T-helper 1 cell treated with Interleukin-12 subunit alpha and Interleukin-12 subunit beta and Interleukin-4 antibody, amounts not matched to agents 30 μg/mL and 1 μg/mL, for 36 hours (primary cell): ENCODE results near the gene NDUFB1.

Experiments
- H3K27ac Mint-ChIP-seq: one replicate; pipeline ENCODE4 v1.8.0; 2021; ENCODE audit warnings: mild to moderate bottlenecking, mixed read lengths
- H3K27me3 Mint-ChIP-seq: one replicate; pipeline ENCODE4 v1.8.0; 2021; ENCODE audit warnings: low read depth, mixed read lengths
- H3K36me3 Mint-ChIP-seq: one replicate; pipeline ENCODE4 v1.8.0; 2021; ENCODE audit warnings: low read depth, mixed read lengths
- H3K4me1 Mint-ChIP-seq: one replicate; pipeline ENCODE4 v1.8.0; 2021; ENCODE audit warnings: low read depth, mixed read lengths
- H3K4me3 Mint-ChIP-seq: one replicate; pipeline ENCODE4 v1.8.0; 2021; ENCODE audit warnings: mild to moderate bottlenecking, moderate library complexity, mixed read lengths
- H3K9me3 Mint-ChIP-seq: one replicate; pipeline ENCODE4 v1.8.0; 2021; ENCODE audit warnings: mixed read lengths

Gene NDUFB1

DNA sequence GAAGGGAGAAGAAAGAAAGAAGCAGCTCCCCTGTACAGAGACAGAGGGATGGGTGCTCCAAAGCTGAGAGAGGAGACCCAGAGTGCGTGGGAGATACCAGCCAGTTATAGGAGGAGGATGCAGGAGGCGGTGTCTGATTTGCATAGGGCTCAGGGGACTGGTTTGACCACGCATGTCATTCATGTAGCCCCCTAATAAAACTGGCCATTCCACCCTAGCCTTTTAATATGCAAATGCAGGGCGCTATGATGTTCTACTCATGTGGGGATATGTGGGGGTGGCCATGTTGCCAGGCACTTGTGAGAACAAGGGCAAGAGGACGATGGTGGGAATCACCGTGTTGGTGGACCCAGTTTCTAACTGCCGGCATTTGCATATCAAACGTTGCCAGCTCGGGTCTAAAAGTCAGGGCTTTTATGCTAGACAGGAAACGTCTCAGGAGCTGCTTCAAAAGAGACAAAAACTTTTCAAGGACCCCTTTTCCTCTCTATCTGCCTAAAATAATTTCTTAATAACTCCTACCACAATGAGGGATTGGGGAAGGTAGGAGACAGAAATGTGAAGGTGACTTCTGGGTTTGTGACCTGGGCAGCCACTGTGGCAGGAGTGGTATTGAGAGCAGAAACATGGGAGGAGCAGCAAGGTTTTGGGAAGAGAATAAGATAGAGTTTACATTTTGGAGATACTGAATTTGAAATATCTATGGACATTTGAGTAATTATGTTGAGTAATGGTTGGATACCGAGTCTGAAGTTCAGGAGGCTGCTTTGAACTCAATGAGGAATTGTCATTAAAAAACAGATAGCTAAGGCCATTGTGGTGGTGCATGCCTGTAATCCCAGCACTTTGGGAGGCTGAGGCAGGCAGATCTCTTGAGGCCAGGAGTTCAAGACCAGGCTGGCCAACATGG is 12.9 kb downstream of the NDUFB1 start:
- Mint-ChIP-seq H3K36me3 (no peaks in the 10 kb centered on the region), H3K27ac (no peak overlapping the region), H3K4me3 (no peak overlapping the region), H3K4me1 (peaks cover 13% of the 10 kb centered on the region), H3K27me3 (no peaks in the 10 kb centered on the region), H3K9me3 (no peaks in the 10 kb centered on the region)

DNA sequence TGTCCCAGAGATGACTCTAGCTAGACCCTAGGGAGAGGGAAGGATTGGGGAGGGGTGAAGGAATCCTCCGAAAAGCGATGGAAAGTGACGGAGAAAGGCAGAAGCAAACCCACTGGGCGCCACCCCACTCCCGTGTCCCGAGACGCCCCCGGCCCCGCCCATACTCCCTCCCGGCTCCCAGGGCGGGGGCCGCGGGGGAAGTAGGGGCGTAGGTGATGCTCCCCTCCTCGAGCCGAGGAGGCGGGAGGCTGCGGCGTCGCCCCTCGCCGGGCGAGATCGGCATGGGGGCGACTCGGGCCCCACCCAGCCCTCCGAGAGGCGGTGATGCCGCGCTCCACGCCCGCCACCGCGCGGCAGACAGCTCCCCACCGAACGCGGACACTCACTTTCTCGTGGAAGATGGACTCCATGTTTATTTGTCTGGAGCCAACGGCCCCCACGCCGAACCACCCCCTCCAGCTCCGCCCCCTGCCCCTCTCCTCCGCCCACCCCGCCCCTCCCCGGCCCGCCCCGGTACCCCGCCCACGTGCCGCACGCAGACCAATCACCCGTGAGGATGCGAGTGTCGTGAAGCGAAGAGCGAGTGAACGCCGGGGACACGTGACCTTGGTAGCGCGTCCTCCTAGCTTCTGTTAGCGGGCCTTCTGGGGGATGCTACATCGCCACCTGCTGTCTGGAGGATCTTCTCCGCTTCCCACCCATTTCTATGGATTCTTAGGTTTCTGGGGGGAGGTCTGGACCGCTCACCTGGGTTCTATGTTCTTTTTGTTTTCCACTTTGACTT is 15.2 kb downstream of the NDUFB1 start, which contains the start of gene ATXN3:
Gene ATXN3, minus strand, starts transcription at position 440 of the 784 bp plus-strand sequence. Its CDS starts 30 bp downstream, at position 410.
- peaks cover 2% of the 10 kb centered on the region for H3K36me3 Mint-ChIP-seq
- peak within 1 kb of the TSS; percentile 94 for H3K4me3 Mint-ChIP-seq
- no peaks in the 10 kb centered on the region for H3K27me3 Mint-ChIP-seq
- no peaks in the 10 kb centered on the region for H3K9me3 Mint-ChIP-seq
- peaks cover 20% of the 10 kb centered on the region for H3K4me1 Mint-ChIP-seq
- H3K27ac Mint-ChIP-seq: peak within 1 kb of the TSS; percentile 88

GRCh38 chr14:92105893-92106142 is 15.7 kb downstream of the NDUFB1 start:
- Mint-ChIP-seq H3K9me3 (no peaks in the 10 kb centered on the region), H3K4me3 (peak overlapping the region; percentile 94), H3K36me3 (peaks cover 2% of the 10 kb centered on the region), H3K27me3 (no peaks in the 10 kb centered on the region), H3K27ac (peak overlapping the region; percentile 88), H3K4me1 (peaks cover 20% of the 10 kb centered on the region)

DNA sequence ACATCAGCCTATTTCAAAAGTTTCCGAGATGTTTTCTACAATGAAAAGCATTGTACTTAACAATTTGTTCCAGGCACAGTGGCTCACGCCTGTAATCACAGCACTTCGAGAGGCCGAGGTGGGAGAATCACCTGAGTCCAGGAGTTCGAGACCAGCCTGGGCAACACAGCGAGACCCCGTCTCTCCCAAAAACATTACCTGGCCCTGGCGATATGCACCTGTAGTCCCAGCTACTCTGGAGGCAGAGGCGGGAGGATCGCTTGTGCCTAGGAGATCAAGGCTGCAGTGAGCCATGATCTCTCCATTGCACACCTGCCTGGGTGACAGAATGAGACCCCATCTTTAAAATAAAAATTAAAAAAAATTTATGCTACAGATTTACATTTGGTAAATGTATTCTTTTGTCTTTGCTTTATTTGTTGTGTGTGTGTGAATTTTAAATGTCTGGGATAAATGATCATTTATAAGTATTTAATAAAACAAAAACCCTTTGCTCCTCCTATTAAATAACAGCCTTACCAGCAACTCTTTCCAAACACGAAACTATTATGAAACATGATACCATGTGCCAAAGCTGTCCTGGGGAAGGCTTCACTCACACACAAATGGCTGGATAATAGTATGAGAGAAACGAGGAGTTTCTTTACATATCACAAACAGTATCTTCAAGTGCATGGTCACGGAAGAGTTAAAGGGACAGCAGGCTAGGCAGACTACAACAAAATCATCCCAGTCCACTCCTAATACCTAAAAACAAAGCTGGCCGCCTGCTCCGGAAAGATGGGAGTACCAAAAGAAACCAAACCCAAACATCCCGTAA is 16.2 kb downstream of the NDUFB1 start:
- peak overlapping the region; percentile 88 for H3K27ac Mint-ChIP-seq
- H3K36me3 Mint-ChIP-seq: peaks cover 2% of the 10 kb centered on the region
- no peaks in the 10 kb centered on the region for H3K9me3 Mint-ChIP-seq
- H3K4me3 Mint-ChIP-seq: peak overlapping the region; percentile 94
- peaks cover 22% of the 10 kb centered on the region for H3K4me1 Mint-ChIP-seq
- H3K27me3 Mint-ChIP-seq: no peaks in the 10 kb centered on the region

DNA sequence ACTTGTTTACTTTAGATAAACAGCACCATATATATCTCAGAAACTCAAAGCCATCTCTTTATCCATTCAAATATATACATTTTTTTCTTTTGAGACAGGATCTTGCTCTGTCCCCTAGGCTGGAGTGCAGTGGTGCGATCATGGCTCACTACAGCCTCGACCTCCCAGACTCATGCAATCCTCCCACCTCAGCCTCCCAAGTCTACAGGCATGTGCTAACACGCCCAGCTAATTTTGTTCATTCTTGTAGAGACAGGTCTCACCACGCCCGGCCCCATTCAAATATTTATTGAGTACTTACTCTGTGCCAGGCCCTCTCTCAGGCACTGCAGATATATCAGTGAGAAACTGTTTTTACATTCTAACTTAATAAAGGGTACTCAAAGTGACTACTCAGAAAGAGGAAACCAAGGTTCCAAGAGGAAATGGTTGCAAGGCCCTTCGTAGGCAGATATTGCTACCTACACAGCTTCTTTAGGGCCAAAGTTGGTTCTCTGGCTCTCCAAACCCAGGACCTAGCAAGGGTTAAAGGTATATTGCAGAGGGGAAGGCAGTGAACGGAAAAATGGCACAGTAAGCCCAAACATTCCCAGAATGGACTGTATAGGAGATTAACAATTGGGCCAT is 18.0 kb downstream of the NDUFB1 start:
- no peaks in the 10 kb centered on the region for H3K27me3 Mint-ChIP-seq
- H3K4me1 Mint-ChIP-seq: peaks cover 28% of the 10 kb centered on the region
- H3K27ac Mint-ChIP-seq: no peak overlapping the region
- H3K4me3 Mint-ChIP-seq: no peak overlapping the region
- no peaks in the 10 kb centered on the region for H3K9me3 Mint-ChIP-seq
- H3K36me3 Mint-ChIP-seq: peaks cover 2% of the 10 kb centered on the region

DNA sequence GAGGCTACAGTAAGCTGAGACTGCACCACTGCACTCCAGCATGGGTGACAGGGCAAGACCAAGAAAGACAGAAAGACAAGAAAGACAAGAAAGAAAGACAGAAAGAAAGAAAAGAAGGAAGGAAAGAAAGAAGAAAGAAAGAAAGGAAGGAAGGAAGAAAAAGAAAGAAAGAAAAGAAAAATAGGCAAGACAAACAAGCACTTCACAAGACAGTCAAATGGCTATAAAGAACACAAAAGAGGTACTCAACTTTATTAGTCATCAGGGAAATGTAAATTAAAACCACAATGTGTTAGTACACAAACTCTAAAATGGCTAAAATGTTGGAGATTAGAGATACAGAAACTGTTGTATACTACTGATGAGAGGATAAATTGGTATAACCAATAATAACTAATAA is 21.7 kb downstream of the NDUFB1 start:
- Mint-ChIP-seq H3K27ac (no peak overlapping the region), H3K4me3 (no peak overlapping the region), H3K4me1 (peaks cover 17% of the 10 kb centered on the region), H3K9me3 (no peaks in the 10 kb centered on the region), H3K27me3 (no peaks in the 10 kb centered on the region), H3K36me3 (peaks cover 4% of the 10 kb centered on the region)

GRCh38 chr14:92093320-92093719 is 28.2 kb downstream of the NDUFB1 start:
- Mint-ChIP-seq H3K4me3 (no peak overlapping the region), H3K27me3 (no peaks in the 10 kb centered on the region), H3K9me3 (no peaks in the 10 kb centered on the region), H3K36me3 (peaks cover 10% of the 10 kb centered on the region), H3K4me1 (no peaks in the 10 kb centered on the region), H3K27ac (no peak overlapping the region)

DNA sequence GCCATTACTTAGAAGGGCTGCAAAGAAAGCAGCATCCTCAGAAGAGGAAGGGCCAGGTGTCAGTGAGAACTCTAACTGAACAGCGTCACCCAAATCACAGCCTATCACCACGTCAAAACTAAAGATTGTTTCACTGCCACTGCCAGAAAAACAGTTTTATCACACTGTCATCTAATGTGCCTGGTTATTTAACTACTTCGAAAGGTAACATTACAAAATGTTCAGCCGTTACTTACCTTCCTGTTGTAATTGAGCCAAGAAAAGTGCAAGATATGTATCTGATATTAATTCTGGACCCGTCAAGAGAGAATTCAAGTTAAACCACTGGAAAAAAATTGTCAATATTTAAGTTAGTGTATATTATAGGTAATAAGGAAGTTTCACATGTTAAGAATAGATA is 33.0 kb downstream of the NDUFB1 start:
- no peak overlapping the region for H3K4me3 Mint-ChIP-seq
- H3K27me3 Mint-ChIP-seq: no peaks in the 10 kb centered on the region
- no peaks in the 10 kb centered on the region for H3K4me1 Mint-ChIP-seq
- no peak overlapping the region for H3K27ac Mint-ChIP-seq
- H3K9me3 Mint-ChIP-seq: no peaks in the 10 kb centered on the region
- peaks cover 19% of the 10 kb centered on the region for H3K36me3 Mint-ChIP-seq

DNA sequence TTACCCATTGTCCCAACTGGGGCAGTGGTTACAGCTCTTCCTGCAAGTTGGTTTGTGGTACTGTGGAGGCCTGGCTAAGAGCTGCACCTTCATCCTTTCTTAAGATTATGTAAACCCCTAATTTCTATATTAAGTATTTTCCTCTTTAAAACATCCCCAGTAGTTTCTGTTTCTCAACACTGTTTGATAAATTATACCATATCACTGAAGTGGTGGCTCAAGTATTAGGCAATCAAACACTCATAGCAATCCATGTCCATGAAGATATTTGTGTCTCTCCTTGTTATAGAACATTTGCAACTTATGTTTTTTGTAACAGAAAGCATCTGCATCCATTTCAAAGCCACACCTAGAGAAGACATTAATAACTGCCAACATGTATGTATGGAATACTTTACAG is 47.0 kb downstream of the NDUFB1 start:
- H3K27me3 Mint-ChIP-seq: no peaks in the 10 kb centered on the region
- no peaks in the 10 kb centered on the region for H3K9me3 Mint-ChIP-seq
- H3K36me3 Mint-ChIP-seq: peaks cover 6% of the 10 kb centered on the region
- H3K4me1 Mint-ChIP-seq: no peaks in the 10 kb centered on the region
- H3K27ac Mint-ChIP-seq: no peak overlapping the region
- H3K4me3 Mint-ChIP-seq: no peak overlapping the region
